ENCODE measurements around the gene CD48.

Gene CD48

GRCh38 chr1:160741612-160742348, 30.2 kb upstream of the CD48 start:
- H3K4me1 ChIP-seq, result no peaks in the 10 kb centered on the region
- no peaks in the 10 kb centered on the region for H3K36me3 ChIP-seq
- H3K27ac ChIP-seq, result no peak overlapping the region
- intact Hi-C loops (cut with DNase I; ENCODE audit: low total_unique reads), result no loop called here
- H3K9me3 ChIP-seq, result no peaks in the 10 kb centered on the region
- no peak for DNase-seq
- H3K27me3 ChIP-seq, result no peaks in the 10 kb centered on the region
- no peak overlapping the region for H3K4me3 ChIP-seq
- no peak for TF ChIP-seq CTCF (IDR thresholded peaks at IDR 0.05)

- intact Hi-C loops (cut with DNase I; ENCODE audit: low total_unique reads), result no loop called here
These were observed 29.5 kb upstream of the CD48 start for GRCh38 chr1:160741092-160741501.

GRCh38 chr1:160740133-160740688, 28.6 kb upstream of the CD48 start:
- no peak overlapping the region for H3K27ac ChIP-seq
- no peaks in the 10 kb centered on the region for H3K9me3 ChIP-seq
- no peaks in the 10 kb centered on the region for H3K27me3 ChIP-seq
- no peak for TF ChIP-seq CTCF (IDR thresholded peaks at IDR 0.05)
- no peaks in the 10 kb centered on the region for H3K4me1 ChIP-seq
- H3K36me3 ChIP-seq, result no peaks in the 10 kb centered on the region
- DNase-seq, result no peak
- intact Hi-C loops (cut with DNase I; ENCODE audit: low total_unique reads), result no loop called here
- no peak overlapping the region for H3K4me3 ChIP-seq

More at GRCh38 chr1:160741092-160741501, 29.5 kb upstream of the CD48 start:
- H3K4me3 ChIP-seq, result no peak overlapping the region
- H3K4me1 ChIP-seq, result no peaks in the 10 kb centered on the region
- H3K36me3 ChIP-seq, result no peaks in the 10 kb centered on the region
- no peaks in the 10 kb centered on the region for H3K9me3 ChIP-seq
- H3K27ac ChIP-seq, result no peak overlapping the region
- TF ChIP-seq CTCF (IDR thresholded peaks at IDR 0.05), result no peak
- H3K27me3 ChIP-seq, result no peaks in the 10 kb centered on the region
- no peak for DNase-seq

GRCh38 chr1:160739098-160739511, 27.5 kb upstream of the CD48 start, which contains the start of gene SLAMF7:
Gene SLAMF7 (plus strand): TSS chr1:160739247. CDS start chr1:160739302, 55 bp downstream.
- H3K4me3 ChIP-seq, result no peak within 1 kb of the TSS

GRCh38 chr1:160738271-160738670, 26.6 kb upstream of the CD48 start:
- DNase-seq, result no peak
- Histone ChIP-seq H3K27me3 (no peaks in the 10 kb centered on the region), H3K9me3 (no peaks in the 10 kb centered on the region), H3K4me3 (no peak overlapping the region), H3K4me1 (no peaks in the 10 kb centered on the region), H3K36me3 (no peaks in the 10 kb centered on the region), H3K27ac (no peak overlapping the region)
- intact Hi-C loops (cut with DNase I; ENCODE audit: low total_unique reads), result no loop called here
- TF ChIP-seq CTCF (IDR thresholded peaks at IDR 0.05), result no peak

More at GRCh38 chr1:160739098-160739511, 27.5 kb upstream of the CD48 start, which contains the start of gene SLAMF7:
- no peak for DNase-seq
- Histone ChIP-seq H3K27me3 (no peaks in the 10 kb centered on the region), H3K9me3 (no peaks in the 10 kb centered on the region), H3K36me3 (no peaks in the 10 kb centered on the region), H3K27ac (no peak within 1 kb of the TSS), H3K4me1 (no peaks in the 10 kb centered on the region)
- no peak for TF ChIP-seq CTCF (IDR thresholded peaks at IDR 0.05)
- intact Hi-C loops (cut with DNase I; ENCODE audit: low total_unique reads), result no loop called here

Measured in tibial artery (tissue), 4 donors.